ENCODE data around the gene TACO1.

GRCh38 chr17:63621229-63621683 lies 20.6 kb downstream of the TACO1 start:
- no peak for TF ChIP-seq CTCF (IDR thresholded peaks at IDR 0.05; ENCODE audit: low read depth, low read length, poor library complexity, severe bottlenecking)
- no peak for TF ChIP-seq EZH2phosphoT487 (IDR thresholded peaks at IDR 0.05; ENCODE audit: borderline replicate concordance, low read length)
